ENCODE data around the gene ASCC1.

ASCC1 gene, protein sequence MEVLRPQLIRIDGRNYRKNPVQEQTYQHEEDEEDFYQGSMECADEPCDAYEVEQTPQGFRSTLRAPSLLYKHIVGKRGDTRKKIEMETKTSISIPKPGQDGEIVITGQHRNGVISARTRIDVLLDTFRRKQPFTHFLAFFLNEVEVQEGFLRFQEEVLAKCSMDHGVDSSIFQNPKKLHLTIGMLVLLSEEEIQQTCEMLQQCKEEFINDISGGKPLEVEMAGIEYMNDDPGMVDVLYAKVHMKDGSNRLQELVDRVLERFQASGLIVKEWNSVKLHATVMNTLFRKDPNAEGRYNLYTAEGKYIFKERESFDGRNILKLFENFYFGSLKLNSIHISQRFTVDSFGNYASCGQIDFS

DNA sequence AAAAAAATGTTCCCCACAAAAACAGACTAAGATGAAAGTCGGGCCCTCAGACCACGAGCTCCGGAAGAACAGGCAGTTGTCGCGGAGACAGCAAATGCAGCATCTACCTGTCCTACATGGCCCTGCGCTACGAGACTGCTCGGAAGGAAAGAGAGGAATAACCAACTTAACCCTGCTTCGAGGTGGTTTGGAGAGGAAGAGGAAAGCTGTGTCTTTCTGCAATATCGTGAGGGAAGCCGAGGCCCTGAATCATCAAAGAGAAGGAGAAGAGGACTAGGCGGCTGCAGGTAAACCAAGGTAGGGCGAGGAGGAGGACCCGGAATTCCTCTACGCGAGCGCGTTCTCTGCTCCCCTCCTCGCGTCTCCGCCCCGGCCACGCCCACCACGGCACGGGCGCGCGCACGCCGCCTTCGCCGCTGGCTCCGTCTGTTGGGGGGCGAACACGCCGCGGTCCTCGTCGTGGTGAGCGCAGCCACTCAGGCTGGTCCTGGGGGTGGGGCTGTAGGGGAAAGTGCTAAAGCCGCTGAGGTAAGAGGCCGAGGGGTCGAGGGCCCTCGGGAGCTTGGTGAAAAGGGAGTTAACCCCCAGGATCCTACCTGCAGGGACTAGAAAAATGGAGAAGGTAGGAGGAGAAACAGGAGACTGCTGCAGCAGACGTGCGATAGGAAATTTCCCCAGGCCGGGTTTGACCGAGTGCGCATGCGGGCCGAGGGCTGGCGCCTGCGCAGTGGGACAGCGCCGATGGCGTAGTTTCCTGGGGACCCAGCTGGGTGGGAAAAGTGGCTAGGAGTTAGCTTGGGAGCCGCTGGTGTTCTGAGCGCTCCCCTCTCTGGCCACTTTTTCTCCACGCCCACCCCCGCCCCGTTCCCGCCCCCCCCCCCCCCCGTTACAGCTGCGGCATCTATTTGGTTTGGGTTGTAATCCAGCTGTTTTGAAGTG lies at the start of gene ASCC1, which contains the start of gene ANAPC16:
ASCC1 (minus strand) TSS at position 666 of the 939 bp plus-strand sequence. CDS start 2,978 bp downstream, outside the sequence.
ANAPC16 (plus strand) TSS at position 402 of the 939 bp plus-strand sequence. CDS start 7,903 bp downstream, outside the sequence.
- Histone ChIP-seq H3K4me1 (peaks cover 21% of the 10 kb centered on the region), H3K27me3 (ENCODE audit: low read depth) (no peaks in the 10 kb centered on the region), H3K9me3 (no peaks in the 10 kb centered on the region), H3K36me3 (replicated peaks) (peaks cover 5% of the 10 kb centered on the region; the same call in 1 of the 2 replicates), H3K4me3 (peak within 1 kb of the TSS; percentile 66)
- DNase-seq (ENCODE audit: low spot score in 2 of 2) = peak; percentile 88 to 93
- in situ Hi-C loops (cut with MboI; ENCODE audit: low sequenced_read_pairs) = loop anchor here (25.0 kb wide), 1 partner anchor 254 kb away; the partner anchor contains the start of gene CHST3

DNA sequence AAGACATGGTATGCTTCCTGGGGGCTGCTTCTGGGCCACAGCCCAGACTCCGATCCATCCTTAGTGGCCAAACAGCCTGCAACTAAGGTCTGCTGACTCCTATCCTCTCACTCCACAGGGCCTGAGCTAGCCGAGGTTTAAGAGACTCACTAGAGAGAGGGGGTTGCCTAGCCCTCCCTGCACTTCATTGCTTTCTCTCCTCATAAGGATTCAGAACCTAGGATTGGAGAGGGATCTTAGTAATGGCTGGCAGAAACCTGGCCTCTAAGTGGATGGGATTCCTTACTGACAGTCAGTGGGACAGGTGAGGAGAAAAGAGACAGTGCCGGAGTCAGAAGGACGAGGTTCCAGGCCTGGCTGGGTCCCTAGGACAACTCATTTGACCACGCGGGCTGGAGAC lies 49.4 kb upstream of the ASCC1 start:
- peaks cover 22% of the 10 kb centered on the region for H3K4me1 ChIP-seq

DNA sequence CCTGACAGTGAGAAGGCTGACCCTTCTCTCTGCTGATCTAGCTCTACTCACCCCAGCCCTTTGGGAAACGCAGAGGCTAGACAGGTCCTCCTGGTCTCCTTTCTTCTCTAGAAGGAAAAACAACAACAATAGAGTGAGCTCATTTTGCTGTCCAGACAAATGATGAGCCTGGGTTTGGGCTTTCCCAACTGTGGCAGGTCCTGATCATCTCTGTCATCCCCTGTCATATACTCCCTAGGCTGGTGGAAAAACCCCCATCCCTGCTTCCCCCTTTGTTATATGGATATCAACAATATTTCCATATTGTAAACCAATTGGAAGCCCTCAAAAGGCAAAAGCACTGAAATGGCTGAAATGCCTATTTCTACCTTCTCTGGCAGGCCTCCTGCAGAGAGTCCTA lies 48.5 kb upstream of the ASCC1 start:
- Histone ChIP-seq H3K36me3 (replicated peaks) (no peaks in the 10 kb centered on the region), H3K9me3 (no peaks in the 10 kb centered on the region), H3K27me3 (ENCODE audit: low read depth) (no peaks in the 10 kb centered on the region), H3K4me1 (peaks cover 29% of the 10 kb centered on the region), H3K4me3 (no peak overlapping the region)
- in situ Hi-C loops (cut with MboI; ENCODE audit: low sequenced_read_pairs) = no loop called here
- DNase-seq (ENCODE audit: low spot score in 2 of 2) = no peak

More for the DNA sequence above, 49.4 kb upstream of the ASCC1 start:
- no peaks in the 10 kb centered on the region for H3K27me3 ChIP-seq (ENCODE audit: low read depth)
- no peaks in the 10 kb centered on the region for H3K9me3 ChIP-seq
- no peaks in the 10 kb centered on the region for H3K36me3 ChIP-seq (replicated peaks)
- H3K4me3 ChIP-seq = no peak overlapping the region
- in situ Hi-C loops (cut with MboI; ENCODE audit: low sequenced_read_pairs) = no loop called here
- no peak for DNase-seq (ENCODE audit: low spot score in 2 of 2)

DNA sequence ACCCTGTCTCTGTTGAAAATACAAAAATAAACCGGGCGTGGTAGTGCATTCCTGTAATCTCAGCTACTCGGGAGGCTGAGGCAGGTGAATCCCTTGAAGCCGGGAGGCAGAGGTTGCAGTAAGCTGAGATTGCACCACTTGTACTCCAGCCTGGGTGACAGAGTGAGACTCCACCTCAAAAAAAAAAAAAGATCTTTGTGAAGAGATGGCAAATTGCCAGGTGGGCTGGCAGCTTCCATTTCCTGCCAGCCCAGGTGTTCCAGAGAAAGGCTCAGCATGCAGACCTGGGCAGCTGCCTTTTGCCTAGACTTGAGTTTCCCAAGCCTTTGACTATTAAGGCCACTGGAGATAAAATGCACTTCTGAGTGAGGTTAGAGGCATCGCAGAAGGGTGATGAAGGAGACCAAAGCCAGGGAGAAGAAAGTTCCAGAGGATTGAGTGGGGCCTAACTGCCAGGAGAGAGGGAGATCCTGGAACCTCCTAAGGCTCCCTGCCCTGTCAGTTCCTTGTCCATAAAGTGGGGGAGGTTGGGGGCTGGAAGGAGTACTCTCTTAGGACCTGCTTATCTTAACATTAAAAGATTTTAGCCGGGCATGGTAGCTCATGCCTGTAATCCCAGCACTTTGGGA lies 47.7 kb upstream of the ASCC1 start:
- in situ Hi-C loops (cut with MboI; ENCODE audit: low sequenced_read_pairs) = no loop called here
- no peak overlapping the region for H3K4me3 ChIP-seq
- DNase-seq (ENCODE audit: low spot score in 2 of 2) = no peak
- H3K27me3 ChIP-seq (ENCODE audit: low read depth) = no peaks in the 10 kb centered on the region
- peaks cover 37% of the 10 kb centered on the region for H3K4me1 ChIP-seq
- no peaks in the 10 kb centered on the region for H3K9me3 ChIP-seq
- H3K36me3 ChIP-seq (replicated peaks) = no peaks in the 10 kb centered on the region

DNA sequence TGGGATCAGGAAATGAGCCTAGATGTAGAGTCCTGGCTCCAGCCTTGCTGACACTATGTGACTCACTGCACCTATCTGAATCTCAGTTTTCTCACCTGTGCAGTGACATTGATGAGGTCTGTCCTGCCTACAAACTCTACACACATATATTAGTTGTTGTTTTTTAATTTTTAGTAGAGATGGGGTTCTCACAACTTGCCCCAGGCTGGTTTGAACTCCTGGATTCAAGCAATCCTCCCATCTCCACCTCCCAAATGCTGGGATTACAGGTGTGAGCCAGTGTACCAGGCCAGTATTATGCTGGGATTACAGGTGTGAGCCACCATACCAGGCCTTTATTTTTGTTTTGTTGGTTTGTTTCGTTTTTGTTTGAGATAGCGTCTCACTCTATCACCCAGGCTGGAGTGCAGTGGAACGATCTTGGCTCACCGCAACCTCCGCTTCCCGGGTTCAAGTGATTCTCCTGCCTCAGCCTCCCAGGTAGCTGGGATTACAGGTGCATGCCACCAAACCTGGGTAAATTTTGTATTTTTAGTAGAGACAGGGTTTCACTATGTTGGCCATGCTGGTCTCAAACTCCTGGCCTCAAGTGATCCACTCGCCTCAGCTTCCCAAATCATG lies 45.8 kb upstream of the ASCC1 start:
- Histone ChIP-seq H3K27me3 (ENCODE audit: low read depth) (no peaks in the 10 kb centered on the region), H3K36me3 (replicated peaks) (no peaks in the 10 kb centered on the region), H3K9me3 (no peaks in the 10 kb centered on the region), H3K4me1 (peaks cover 33% of the 10 kb centered on the region), H3K4me3 (no peak overlapping the region)
- no peak for DNase-seq (ENCODE audit: low spot score in 2 of 2)
- in situ Hi-C loops (cut with MboI; ENCODE audit: low sequenced_read_pairs) = no loop called here

DNA sequence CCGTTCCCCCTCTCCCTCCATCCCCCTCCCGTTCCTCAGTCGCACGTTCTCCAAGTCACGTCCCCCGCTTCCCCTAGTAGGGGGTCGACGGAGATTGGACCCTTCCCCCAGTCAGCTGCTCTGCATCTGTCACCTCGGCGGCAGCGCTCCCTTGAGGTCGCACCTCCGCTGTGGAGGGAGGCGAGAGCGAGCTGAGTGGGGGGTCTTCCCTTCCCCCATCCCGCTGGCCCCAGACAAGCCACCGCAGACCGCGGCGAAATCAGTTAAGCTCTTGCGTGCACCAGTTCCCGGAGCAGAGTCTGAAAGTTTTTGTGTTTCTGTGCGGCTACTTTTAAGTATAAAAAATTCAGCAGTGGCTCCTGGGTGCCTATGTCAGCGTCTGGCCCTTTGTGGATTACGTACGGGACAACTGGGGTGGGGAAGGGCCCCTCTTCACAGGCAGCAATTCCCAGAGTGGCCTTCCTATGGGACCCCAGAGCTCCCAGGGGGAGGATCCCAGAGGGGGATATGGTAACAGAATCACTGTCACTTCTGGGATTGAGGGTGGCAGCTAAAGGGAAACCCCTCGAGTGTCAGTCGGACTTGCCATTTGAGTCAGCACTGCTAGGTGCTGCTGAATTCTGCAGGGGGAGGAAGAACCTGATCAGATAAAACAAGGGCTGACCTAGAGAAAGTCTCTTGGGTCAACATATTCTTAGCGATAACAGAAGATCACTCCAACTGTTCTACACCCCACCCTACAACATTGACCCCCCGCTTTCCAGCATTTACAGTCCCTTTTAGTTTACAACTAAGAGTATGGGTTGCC lies 45.1 kb upstream of the ASCC1 start:
- H3K4me3 ChIP-seq = peak overlapping the region; percentile 36
- no peaks in the 10 kb centered on the region for H3K36me3 ChIP-seq (replicated peaks)
- H3K4me1 ChIP-seq = peaks cover 33% of the 10 kb centered on the region
- no peaks in the 10 kb centered on the region for H3K9me3 ChIP-seq
- in situ Hi-C loops (cut with MboI; ENCODE audit: low sequenced_read_pairs) = no loop called here
- peak in 1 of 2 experiments; percentile 26 for DNase-seq (ENCODE audit: low spot score in 2 of 2)
- no peaks in the 10 kb centered on the region for H3K27me3 ChIP-seq (ENCODE audit: low read depth)

DNA sequence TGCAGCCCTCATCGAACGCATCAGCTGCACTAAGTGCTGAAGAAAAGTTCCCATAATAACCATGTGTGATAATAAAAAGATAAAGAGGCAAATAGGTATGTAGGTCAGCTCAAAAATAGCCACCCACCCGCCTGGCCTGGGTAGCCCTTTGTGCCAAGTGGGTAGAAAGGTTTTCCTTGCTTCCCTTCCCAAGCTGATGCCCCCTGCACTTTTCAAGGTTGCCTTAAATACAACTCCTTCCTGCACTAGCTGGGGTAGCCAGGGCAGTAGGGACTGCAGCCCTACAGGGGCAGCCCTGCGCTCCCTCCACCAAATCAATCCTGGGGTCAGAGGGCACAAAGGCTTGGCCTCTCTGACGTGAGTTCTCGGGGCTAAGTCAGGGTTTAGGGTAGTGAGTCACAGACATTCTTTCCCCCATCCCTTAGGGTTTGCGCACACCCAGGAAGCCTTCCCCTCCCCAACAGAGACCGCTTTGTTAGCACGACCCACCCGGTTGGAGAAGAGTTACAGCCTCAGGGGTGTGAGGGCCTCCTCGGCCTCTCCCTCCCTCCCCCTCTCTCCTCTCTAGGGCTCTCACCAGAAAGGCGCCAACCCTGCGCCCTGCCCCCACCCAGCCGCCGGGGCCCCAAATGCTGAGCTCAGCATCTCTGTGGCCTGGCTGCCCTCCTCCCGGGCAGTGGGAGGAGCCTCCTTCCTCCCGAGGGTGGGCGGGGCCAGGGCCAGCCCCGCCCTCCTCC lies 44.3 kb upstream of the ASCC1 start:
- peak overlapping the region; percentile 36 for H3K4me3 ChIP-seq
- H3K4me1 ChIP-seq = peaks cover 33% of the 10 kb centered on the region
- H3K27me3 ChIP-seq (ENCODE audit: low read depth) = no peaks in the 10 kb centered on the region
- H3K9me3 ChIP-seq = no peaks in the 10 kb centered on the region
- H3K36me3 ChIP-seq (replicated peaks) = no peaks in the 10 kb centered on the region
- peak; percentile 83 to 94 for DNase-seq (ENCODE audit: low spot score in 2 of 2)
- in situ Hi-C loops (cut with MboI; ENCODE audit: low sequenced_read_pairs) = no loop called here

DNA sequence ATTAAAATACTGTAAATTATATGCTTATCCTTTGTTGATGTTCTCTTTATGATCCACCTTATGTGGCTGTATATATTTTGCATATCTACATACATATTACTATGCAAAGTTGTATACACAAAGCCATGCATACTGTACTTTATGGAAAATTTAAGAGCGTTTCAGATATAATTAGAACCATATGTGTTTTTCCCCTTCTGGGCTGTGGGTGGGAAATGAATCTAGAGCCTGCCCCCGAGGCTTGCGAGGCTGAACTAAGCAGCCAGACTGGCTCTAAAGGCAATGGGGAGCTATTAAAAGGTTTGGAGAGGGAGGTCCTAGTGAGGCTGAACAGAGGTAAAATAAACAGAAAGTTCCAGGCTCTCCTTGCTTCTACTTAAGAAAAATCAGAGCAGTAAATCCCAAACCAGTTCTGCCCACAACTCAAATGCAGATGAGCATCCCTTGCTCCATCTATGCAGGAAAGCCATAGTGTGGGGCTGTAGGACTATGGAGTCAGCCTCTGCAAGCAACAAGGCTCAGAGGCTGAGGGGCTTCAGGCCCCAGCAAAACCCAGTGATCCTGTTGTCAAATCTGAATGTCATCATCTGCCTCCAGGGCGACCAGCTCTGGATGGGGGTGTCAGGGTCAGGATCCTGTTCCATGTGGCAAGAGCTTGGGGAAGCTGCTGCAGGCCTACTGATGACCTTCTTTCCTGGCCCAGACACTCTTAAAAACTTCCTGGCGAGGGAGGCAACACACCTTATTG lies 43.6 kb upstream of the ASCC1 start:
- H3K4me1 ChIP-seq = peaks cover 40% of the 10 kb centered on the region
- H3K4me3 ChIP-seq = no peak overlapping the region
- H3K9me3 ChIP-seq = no peaks in the 10 kb centered on the region
- no peaks in the 10 kb centered on the region for H3K27me3 ChIP-seq (ENCODE audit: low read depth)
- H3K36me3 ChIP-seq (replicated peaks) = no peaks in the 10 kb centered on the region
- peak; percentile 84 to 90 for DNase-seq (ENCODE audit: low spot score in 2 of 2)
- in situ Hi-C loops (cut with MboI; ENCODE audit: low sequenced_read_pairs) = no loop called here

DNA sequence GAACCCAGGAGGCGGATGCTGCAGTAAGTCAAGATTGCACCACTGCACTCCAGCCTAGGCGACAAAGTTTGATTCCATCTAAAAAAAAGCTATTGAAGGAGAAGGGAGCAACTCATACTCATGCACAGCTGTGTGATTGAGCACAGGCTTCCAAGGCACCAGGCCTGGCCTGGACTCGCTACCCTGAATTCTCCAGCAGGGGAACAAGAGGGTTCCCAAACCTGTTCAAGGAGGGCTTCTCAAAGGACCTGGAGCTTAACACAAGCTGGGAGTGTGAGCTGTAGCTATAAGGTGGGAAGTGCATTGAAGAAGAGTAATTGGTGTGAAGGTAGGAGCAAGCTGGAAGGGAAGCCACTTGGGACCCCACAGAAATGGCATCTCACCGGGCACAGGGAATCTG lies 42.5 kb upstream of the ASCC1 start:
- in situ Hi-C loops (cut with MboI; ENCODE audit: low sequenced_read_pairs) = no loop called here
- Histone ChIP-seq H3K36me3 (replicated peaks) (no peaks in the 10 kb centered on the region), H3K9me3 (no peaks in the 10 kb centered on the region), H3K4me1 (peaks cover 41% of the 10 kb centered on the region), H3K4me3 (no peak overlapping the region), H3K27me3 (ENCODE audit: low read depth) (no peaks in the 10 kb centered on the region)
- no peak for DNase-seq (ENCODE audit: low spot score in 2 of 2)

DNA sequence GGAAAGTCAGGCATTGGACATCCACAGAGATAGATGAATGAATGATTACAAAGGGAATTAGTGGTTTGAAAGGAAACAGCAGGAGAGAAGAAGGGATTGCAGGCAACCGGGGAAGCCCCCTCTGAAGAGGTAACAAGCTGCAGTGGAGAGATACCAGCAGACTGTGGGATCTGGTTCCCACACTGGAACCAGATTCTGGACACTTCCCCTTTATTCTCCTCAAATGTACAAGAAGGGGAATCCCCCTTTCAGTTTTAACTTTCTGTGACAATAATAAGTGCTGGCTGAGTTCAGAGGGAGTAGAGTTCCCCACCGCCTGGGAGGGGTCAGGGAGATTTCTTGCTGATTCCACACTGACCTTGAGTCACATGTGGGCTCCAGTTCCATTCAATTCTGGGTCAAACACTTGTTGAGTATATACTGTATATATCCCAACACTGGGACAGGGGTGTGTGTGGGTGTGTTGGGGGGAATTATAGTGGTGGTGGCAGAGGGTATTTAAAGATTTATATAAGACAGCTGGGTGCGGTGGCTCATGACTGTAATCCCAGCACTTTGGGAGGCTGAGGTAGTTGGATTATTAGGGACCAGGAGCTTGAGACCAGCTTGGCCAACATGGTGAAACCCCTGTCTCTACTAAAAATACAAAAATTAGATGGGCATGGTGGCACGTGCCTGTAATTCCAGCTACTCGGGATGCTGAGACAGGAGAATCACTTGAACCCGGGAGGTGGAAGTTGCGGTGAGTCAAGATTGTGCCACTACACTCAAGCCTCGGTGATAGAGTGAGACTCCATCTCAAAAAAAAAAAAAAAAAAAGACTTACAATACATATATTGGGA lies 41.2 kb upstream of the ASCC1 start:
- H3K9me3 ChIP-seq = no peaks in the 10 kb centered on the region
- no peaks in the 10 kb centered on the region for H3K36me3 ChIP-seq (replicated peaks)
- H3K4me3 ChIP-seq = no peak overlapping the region
- no peaks in the 10 kb centered on the region for H3K27me3 ChIP-seq (ENCODE audit: low read depth)
- peaks cover 41% of the 10 kb centered on the region for H3K4me1 ChIP-seq
- DNase-seq (ENCODE audit: low spot score in 2 of 2) = no peak
- in situ Hi-C loops (cut with MboI; ENCODE audit: low sequenced_read_pairs) = no loop called here
